ENCODE data around the gene ATP1A1.

The ATP1A1 gene

DNA sequence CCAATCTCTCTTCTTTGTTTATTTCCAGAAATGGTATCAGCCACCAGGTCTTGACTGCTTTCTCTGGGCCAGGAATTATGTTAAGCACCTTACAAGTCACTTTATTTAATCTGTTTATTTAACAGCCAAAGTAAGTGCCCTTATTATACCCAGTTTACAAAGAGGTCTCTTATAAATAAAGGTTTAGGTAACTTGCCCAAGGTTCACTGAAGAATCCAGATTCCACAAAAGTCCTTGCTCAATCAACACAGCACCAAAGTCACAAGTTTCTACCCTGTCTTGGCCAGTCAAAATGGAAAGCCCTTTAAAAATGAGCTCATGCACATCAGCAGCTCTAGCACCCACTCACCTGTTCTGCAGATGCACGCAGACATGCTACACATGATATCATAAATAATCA lies 28.0 kb upstream of the ATP1A1 start:
- no peak for DNase-seq (ENCODE audit: low read depth)

DNA sequence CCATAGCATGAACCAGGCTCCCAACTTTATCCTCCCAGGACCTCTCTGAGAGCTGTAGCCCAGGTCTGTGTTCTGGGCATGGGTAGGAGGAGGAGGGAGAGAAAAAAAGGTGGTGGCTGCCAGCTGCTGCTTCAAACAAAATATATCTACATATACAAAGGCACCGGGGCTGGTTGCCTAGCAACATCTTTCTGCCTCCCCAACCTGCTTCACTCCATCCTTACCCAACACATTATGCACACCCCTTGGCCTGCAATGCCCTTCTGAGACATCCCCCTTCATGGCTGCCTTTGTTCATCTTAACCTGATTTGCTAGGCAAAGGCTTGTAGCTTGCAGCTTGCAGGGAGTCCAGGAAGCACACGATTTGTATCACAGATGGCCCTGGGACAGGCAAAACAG lies 27.2 kb upstream of the ATP1A1 start:
- DNase-seq (ENCODE audit: low read depth), result no peak

DNA sequence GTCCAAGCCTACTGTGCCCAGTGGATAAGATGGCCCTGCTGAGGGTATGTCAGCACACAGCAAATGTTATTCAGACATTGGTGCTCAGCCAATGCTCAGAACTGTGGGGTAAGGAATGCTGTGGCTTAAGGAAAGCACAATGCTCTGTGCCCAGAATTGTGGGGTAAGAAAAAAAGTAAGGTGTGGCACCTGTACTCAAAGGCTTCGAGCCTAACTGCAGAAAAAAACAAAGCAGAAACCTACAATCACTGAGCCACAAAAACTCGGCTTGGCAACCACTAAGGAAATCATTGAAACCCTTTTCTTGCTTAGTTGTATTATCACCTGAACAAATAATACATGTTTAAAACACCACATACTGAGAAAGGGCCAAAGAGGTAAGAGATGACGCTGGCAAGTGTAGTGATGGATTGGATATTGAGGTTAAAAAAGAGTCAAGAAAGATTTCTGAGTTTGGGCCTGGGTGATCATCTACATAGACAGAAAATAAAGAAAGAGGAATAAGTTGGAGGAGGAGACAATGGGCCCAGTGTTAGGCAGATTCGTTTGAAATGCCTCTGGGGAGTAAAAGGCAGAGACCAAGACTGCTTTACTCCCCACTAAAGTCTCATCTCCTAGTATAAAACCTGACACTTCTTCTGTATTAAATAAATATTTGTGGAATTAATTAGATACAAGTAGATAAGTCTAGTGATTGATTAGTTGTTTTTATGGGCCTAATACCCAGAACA lies 25.9 kb upstream of the ATP1A1 start:
- no peak for DNase-seq (ENCODE audit: low read depth)

DNA sequence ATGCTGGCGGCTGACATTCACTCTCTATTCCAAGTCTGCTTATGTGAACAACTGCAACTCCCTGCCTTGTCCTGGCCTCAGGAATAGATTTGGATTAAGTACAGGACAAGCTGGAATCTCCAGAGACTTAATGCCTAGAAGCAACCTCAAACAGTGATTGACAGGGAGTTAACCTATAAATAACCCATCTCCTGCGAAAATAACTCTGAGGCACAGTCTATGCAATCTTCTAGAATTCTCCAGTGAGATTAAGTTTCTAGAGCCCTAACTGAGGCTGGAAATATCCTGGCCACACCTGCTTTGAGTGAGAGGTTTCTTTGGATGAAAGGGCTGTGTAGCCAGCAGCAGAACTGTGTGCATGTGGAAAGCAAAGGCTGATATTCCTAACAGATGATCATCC lies 25.3 kb upstream of the ATP1A1 start:
- DNase-seq (ENCODE audit: low read depth), result no peak

DNA sequence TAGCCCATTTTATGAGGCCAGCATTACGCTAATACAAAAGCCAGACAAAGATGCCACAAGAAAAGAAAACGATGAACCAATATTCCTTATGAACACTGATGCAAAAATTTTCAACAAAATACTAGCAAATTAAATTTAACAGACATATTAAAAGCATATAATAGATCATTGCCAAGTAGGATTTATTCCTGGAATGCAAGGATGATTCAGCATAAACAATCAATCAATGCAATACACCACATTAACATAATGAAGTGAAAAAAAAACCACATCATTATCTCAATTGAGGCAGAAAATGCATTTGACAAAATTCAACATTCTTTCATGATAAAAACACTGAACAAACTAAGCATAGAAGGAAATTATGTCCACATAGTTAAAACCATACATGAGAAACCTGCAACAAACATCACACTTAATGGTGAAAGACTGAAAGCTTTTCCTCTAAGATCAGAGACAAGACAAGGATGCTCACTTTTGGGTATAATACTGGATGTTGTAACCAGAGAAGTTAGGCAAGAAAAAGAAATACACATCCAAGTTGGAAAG lies 22.9 kb upstream of the ATP1A1 start:
- DNase-seq (ENCODE audit: low read depth), result no peak

DNA sequence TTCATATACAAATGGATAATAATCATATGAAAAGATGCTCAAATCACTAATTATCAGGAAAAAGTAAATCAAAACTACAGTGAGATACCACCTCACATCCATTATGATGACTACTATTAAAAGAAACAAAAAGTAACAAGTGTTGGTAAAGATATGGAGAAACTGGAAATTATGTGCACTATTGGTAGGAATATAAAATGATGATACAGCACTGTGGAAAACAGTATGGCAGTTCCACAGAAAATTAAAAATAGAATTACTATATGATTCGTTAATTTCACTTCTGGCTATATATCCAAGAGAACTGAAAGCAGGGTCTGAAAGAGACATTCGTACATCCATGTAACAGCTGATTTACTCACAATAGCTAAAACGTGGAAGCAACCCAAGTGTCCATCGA lies 21.1 kb upstream of the ATP1A1 start:
- DNase-seq (ENCODE audit: low read depth), result no peak

DNA sequence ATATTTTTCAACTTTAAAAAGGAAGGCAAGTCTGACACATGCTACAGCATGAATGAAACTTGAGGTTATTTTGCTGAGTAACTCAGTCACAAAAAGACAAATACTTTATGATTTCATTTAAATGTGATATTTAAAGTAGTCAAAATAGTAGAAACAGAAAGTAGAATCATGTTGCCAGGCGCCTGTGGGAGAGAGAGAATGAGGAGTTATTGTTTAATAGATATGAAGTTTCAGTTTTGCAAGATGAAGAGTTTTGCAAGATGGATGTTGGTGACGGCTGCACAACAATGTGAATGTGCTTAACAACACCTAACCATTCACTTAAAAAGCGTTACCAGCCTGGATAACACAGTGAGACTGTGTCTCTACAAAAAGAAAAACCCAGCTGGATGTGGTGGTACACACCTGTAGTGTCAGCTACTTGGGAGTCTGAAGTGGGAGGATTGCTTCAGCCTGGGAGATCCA lies 20.7 kb upstream of the ATP1A1 start:
- no peak for DNase-seq (ENCODE audit: low read depth)

DNA sequence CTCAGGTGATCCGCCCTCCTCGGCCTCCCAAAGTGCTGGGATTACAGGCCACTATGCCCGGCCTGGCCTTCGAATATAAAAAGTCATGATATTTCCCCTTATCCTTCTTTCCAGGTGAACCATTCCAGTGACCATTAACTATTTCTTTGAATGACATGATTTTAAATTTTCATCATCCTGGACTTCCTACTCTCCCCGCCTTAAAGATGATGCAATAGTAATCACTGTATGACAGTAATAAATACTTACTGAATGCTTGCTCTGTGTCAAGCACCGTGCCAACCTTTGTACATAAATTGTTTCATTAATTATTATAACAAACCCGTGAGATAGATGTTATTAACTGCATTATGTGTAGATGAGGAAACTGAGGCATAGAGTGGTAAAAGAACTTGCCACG lies 19.9 kb upstream of the ATP1A1 start:
- DNase-seq (ENCODE audit: low read depth), result no peak

DNA sequence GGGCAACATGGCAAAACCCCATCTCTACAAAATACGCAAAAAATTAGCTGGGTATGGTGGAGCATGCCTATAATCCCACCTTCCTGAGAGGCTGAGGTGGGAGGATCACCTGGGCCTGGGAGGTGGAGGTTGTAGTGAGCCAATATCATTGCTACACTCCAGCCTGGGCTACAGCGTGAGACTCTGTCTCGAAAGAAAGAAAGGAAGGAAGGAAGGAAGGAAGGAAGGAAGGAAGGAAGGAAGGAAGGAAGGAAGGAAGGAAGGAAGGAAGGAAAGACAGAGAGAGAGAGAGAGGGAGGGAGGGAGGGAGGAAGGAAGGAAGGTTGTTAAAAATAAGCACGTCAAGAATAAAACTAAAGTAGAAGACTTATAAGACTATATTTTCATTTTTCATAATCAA lies 17.0 kb upstream of the ATP1A1 start:
- no peak for DNase-seq (ENCODE audit: low read depth)

DNA sequence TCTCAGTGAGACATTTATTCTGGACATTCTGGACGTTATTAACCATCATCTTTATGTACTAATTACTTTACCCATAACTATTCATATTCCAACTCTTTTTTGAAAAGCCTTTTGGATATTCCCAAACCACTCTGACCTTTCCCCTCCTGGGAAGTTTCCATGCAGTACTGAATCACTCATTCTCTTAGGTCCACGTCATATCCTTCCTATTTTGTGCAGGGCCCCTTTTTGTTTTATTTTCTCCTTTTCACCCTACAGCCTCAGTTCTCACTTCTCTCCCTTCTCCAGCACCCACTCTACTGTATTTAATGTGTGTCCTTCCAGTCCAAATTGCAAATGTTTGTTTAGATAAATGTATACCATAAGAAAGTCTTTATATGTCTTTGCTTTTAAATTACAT lies 16.4 kb upstream of the ATP1A1 start:
- no peak for DNase-seq (ENCODE audit: low read depth)

DNA sequence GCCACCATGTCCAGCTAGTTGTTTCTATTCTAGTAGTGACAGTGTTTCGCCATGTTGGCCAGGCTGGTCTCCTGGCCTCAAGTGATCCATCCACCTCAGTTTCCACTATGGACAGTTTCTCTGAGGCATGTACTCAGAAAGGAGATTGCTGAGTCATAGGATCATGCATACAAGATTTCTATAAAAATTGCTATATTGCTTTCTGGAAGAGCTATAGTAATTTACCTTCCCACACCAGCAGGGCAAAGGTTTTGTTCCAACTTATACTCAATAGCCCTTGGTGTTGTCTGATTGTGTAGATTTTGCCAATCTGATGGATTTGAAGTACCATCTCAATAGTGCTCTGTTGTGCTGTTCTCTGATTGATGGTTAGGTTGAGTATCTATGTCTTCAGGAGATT lies 15.6 kb upstream of the ATP1A1 start:
- DNase-seq (ENCODE audit: low read depth), result no peak

DNA sequence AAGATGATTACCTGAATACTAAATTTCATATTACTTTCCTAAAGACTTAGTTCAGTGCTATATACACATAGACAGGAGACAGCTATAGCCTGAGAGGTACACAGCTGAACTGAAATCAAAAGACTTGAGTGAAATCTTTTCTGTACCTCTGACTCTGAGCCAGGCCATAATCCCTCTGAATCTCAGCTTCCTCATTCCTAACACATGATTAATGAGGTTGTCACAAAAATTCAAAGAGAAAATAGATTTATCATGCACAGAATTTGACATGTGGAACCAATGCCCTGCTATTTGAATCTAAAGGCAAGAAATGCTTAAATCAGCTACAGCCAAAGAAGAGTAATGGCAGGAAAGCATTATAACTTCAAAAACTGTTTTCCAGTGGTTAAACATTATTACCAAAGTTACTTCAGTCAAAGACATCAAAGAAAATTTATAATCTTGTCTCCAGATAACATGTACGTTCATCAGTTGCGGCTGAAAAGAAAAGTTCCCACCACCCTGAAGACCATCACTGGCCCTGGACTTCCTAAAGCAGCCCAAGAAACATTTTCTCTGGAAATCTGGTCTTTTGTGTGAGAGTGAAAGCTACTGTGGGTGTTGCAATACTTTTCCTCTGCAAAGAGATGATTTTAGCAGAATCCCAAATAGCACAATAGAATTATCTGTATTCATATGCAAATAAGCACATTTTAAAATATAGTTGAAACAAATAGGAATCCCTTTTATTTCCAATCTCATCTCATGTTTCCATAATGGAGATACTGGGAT lies 13.8 kb upstream of the ATP1A1 start:
- no peak for DNase-seq (ENCODE audit: low read depth)

DNA sequence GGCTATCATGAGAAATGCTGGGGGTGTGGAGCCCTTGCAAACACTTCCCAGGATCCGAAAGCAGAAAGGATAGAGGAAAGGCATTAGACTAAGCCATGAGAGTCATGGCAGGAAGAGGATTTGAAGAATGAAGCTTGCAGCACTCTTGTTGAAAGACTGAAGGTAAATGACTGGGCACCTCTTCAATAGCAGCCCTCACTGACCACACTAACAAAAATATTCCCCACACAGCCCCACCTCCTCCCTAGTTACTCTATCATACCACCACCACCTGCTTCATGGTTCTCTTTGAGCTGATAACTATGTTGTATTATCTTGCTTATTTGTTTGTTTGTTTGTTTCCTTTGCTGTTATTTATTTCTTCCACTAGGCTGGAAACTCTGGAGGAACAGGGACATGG lies 13.2 kb upstream of the ATP1A1 start:
- DNase-seq (ENCODE audit: low read depth), result no peak

DNA sequence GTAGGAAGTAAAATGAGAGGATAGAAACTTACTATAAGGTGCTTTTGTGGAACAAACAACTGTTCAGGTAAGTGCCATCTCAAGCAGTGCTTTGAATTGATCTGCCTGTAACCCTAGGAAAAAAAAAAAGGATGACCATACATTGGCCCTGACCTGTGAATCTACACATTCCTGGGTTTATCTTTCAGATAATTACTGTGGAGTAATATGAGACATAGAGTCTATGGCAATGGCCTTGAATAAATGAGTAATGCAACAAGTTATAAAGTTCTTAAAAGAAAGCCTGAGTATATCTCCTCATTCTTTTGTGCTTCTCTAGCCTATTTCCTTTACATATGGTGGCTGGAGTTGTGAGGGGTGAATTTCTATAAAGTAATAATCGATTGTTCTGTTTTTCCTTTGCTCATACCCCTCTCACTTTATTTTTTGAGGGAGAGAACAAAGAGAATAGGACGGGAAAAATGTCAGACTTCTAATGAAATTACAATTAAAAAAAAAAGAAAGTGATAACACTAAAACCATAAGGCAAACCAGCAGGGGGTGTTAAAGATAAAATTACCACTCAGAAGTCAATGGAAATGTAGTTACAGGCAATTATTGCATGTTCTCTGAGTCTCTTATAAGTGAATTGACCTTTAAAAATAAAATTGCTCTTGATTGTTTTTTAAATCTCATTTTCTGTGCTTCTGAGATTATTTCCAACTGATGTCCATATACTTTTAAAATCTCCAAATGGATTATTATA lies 12.4 kb upstream of the ATP1A1 start:
- DNase-seq (ENCODE audit: low read depth), result no peak

DNA sequence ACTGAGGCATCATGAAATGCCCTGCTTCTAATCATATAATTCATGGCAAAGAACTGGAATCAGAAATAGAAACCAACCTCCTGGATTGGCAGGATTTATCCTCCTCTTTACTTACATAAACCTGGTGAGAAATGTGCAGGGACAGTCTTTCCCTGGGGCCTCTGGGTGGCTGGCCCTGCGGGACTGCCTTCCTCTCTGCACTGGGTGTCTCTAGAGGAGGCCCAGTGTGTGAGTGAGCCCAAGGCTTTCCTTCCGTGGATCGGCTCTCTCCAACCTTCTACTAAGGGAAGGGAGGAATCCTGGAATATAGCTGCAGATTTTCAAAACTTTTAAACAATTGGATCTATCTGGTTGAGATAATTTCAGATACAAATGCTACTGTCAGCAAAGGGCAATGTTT lies 11.4 kb upstream of the ATP1A1 start:
- DNase-seq (ENCODE audit: low read depth), result no peak

DNA sequence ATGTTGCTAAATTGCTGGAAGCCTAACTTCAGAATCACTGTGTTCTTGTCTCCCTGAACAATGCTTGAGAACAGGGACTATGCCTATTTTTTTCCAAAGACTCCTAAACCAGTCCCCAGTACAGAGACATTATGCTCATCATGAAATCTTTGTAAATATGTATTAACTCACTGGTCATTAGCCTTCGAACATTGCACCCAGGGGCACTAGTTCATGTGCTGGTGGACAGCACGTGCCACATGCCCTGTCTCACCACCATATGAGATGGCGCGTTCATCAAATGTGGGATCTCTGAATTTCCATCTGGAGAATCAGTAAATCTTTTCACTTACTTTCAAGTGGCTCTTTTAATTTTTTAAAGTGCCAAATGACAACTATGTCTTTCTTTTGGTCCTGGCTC lies 11.0 kb upstream of the ATP1A1 start:
- no peak for DNase-seq (ENCODE audit: low read depth)

DNA sequence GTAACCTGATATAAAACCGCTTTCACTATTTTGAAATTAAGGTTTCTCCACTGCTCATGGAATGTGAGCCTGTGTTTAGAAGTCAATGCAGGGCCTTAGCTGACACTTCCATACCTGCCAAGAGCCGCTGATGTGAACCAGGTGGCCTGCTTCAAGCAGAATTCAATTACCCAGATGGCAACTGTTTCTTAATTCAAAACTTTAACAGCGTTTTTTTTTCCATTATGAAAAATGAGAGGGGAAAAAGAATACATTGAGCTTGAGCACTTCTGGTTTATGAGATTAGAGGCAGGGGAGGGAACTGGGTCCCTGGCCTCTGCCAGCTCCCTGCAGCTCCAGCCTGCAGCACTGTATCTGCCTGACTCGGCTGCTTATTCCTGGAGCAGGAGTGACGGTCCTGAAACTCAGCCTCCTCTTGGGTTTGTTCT lies 7.7 kb upstream of the ATP1A1 start:
- DNase-seq (ENCODE audit: low read depth), result no peak

DNA sequence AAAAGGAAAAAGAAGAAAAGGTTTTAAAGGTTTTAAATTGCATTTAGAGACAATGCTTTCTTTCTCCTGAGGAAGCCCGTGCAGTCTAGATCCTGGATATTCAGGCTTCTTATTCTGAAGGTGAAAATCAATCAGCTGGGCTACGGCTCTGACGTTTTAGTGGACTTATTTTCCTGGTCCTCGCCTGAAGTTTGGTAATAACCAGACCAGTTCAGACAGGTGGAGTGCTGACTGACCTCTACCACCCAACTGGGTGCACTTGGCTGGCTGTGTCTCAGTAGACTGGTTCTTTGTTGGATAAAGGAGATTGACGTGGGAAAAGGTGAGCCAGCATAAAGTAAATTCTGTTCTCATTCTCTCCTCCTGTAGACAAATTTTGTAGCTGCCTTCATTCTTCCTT lies 7.2 kb upstream of the ATP1A1 start:
- no peak for DNase-seq (ENCODE audit: low read depth)

DNA sequence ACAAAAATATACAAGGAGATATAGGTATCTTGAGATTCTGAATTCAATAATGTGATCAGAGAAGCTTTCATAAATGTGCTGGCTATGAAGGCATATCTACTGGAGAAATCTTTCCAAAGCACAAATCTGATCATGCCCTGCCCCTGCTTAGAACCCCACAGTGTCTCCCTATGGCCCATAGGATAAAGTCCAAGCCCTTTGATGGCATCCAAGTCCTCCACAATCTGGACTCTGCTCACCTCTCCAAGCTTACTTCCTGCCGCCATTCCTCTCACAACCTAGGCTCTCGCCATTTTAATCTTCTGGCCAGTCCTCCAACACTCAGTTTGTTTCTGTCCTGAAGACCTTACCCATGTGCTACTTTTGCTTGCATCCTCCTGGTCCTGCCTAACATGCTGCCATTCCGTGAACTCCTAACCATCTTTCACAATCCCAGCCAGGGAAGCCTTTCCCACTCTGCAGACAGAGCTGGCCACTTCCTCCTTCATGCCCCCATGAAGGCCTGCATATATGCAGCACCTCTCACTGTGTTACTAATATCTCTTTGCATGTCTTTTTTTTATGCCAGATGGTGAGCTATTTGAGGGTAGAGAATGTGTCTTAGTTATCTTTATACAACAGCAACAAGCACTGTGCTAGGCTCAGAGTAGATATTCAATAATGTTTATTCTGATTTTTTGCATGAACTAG lies 5.6 kb upstream of the ATP1A1 start:
- DNase-seq (ENCODE audit: low read depth), result no peak

DNA sequence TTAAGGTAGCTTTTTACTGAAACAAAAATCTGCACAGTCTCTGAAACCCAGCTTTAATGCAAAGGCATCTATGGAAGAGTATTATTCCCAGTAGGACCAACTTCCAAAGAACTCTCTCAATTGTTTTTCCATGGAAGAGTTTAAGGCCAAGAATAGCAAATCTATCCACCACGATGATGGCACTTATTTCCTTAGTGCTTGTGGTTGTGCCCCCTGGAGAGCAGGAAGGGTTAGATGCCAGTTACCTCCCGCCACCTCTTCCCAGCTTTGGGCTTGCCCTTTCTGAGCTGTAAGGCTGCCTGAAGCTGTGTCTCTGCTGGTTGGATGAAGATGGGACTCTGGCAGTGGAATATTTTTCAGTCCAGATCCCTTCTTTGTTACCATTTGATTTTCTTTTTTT lies 4.8 kb upstream of the ATP1A1 start:
- DNase-seq (ENCODE audit: low read depth), result no peak

DNA sequence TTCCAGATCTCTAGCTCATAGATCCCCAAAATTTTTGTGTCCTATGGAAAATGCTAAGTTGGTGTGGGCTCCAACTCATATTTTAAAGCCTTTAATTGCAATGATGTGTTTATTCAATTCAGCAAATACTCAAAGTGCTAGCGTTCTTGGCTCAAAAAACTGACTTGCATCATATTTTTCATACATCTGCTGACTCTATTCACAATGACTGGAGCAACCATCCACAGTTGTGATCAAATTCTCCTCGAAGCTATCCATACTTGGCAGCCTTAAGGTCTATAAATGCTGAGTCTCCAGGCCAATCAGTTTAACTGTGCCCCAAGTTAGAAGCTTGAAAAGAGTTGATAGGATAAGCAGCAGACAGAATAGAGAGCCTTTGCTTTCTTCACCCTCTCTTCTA lies 2.9 kb upstream of the ATP1A1 start:
- DNase-seq (ENCODE audit: low read depth), result no peak

DNA sequence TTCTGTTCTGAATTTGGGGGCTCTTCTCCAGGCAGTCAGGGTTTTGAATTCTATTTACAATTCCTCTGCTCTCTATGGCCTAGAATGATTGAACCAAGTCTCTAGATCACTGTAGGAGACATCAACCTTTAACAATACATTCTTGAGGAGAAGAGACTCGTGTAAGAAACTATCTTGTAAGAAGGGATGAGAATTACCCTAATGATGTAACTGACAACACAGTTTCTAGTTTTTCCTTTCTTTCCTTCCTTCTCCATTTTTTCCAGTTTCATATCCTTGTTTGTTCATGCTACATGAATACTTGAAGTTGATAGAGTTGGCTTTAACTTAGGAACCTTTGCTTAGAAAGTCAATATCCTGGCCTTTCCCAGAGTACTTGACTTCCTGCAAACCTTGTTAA lies 1.3 kb upstream of the ATP1A1 start:
- DNase-seq (ENCODE audit: low read depth), result no peak
